IPS-15b (cell line): Measurements from ENCODE around the gene NIT2.
A peak's percentile ranks its signal among the peaks of the same experiment; 100 is the strongest.

Experiments used
- H3K27me3 ChIP-seq: one replicate; pipeline ENCODE4 v1.6.1; 2013; ENCODE audit warnings: low read length; ENCODE audit not compliant: control insufficient read depth, insufficient read depth
- H3K36me3 ChIP-seq: one replicate; pipeline ENCODE4 v1.6.1; 2013; ENCODE audit warnings: low read length; ENCODE audit not compliant: control insufficient read depth, insufficient read depth
- H3K4me1 ChIP-seq: one replicate; pipeline ENCODE4 v1.6.1; 2013; ENCODE audit warnings: mild to moderate bottlenecking, low read length; ENCODE audit not compliant: control insufficient read depth, insufficient read depth
- H3K4me3 ChIP-seq: one replicate; pipeline ENCODE4 v1.5.1; 2013; ENCODE audit warnings: low read depth, low read length
- H3K9ac ChIP-seq: one replicate; pipeline ENCODE4 v1.6.1; 2013; ENCODE audit warnings: low read depth, mild to moderate bottlenecking, low read length
- H3K9me3 ChIP-seq: one replicate; pipeline ENCODE4 v1.6.1; 2013; ENCODE audit warnings: mild to moderate bottlenecking, low read length; ENCODE audit not compliant: control insufficient read depth, insufficient read depth

The NIT2 gene, protein sequence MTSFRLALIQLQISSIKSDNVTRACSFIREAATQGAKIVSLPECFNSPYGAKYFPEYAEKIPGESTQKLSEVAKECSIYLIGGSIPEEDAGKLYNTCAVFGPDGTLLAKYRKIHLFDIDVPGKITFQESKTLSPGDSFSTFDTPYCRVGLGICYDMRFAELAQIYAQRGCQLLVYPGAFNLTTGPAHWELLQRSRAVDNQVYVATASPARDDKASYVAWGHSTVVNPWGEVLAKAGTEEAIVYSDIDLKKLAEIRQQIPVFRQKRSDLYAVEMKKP

DNA sequence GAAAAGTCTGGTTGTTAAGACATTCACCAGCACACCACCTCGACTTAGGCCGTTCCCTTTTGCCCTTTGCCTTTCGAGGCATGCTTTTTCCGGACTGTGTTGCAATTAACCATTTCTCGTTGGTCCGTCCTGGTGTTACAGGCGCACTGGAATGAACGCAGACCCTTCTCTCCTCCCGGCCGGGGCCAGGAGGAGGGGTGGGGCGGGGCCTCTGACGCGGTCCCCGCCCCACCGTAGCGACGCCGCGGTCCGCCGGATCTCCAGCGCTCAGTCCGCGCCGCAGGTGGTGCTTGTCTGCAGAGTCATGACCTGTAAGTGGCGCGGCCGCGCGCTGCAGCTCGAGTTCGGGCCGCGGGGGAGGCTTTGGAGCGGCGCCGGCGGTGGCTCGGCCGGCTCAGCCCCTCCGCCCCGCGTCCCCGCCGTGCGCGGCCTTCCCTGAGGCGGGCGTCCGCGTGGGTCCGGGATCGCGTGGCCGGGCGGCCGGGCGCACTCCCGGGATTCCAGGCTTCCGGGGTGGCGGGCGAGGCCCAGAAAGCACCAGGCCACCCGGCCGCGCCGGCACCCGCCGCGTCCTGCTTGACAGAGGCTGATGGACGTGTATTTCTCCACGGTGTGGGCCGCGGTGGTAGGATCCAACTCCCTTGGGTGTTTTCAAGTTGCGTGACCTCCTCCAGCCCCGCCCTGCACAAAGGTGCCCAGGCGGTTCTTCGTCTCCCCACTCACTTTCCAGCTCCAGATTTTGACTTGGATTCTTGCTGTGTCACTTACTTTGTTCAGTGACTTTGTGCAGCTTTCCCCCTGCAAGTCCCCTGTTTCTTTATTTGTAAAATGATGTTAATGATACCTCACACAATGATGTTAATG lies at the start of gene NIT2:
NIT2 (plus strand) TSS at position 270 of the 864 bp plus-strand sequence; CDS start at position 305, 35 bp downstream.
- Histone ChIP-seq H3K4me1 (no peaks in the 10 kb centered on the region), H3K36me3 (peaks cover 1% of the 10 kb centered on the region), H3K9me3 (no peaks in the 10 kb centered on the region), H3K27me3 (peaks cover 2% of the 10 kb centered on the region), H3K9ac (peak within 1 kb of the TSS; percentile 74), H3K4me3 (peak within 1 kb of the TSS; percentile 57)

DNA sequence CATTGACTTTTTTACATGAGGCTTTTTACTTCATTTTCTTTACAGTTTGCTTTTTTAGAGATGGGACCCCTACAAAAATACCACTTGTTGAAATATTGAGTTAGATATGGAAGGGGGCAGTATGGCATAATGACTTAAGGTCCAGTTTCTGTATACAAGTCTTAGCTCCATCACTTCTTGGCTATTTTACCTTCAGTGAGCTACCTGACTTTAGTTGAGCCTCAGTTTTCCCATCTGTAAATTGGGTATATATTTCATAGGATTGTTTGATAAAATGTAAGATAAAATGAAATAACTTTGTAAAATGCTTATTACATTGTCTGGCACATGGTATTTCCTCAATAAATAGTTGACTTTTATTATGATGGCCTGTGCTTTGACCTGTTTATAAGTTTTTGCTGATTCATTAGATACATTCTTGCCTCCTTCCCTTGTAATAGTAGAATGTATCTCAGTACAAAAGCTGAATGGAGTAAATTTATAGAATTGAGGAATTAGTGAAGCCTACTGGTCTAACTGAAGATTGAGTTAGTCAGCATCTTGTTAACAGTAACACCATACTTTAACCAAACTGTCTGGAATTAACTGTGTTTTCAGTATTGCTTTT lies 46.2 kb upstream of the NIT2 start:
- no peak overlapping the region for H3K9ac ChIP-seq

GRCh38 chr3:100289339-100289738 lies 45.2 kb upstream of the NIT2 start:
- H3K27me3 ChIP-seq = no peaks in the 10 kb centered on the region
- no peaks in the 10 kb centered on the region for H3K9me3 ChIP-seq
- H3K9ac ChIP-seq = no peak overlapping the region
- peaks cover 21% of the 10 kb centered on the region for H3K36me3 ChIP-seq
- H3K4me1 ChIP-seq = no peaks in the 10 kb centered on the region
- no peak overlapping the region for H3K4me3 ChIP-seq

More for the DNA sequence above, 46.2 kb upstream of the NIT2 start:
- no peaks in the 10 kb centered on the region for H3K4me1 ChIP-seq
- H3K36me3 ChIP-seq = peaks cover 22% of the 10 kb centered on the region
- H3K4me3 ChIP-seq = no peak overlapping the region
- H3K9me3 ChIP-seq = no peaks in the 10 kb centered on the region
- H3K27me3 ChIP-seq = no peaks in the 10 kb centered on the region

- Histone ChIP-seq H3K36me3 (no peaks in the 10 kb centered on the region), H3K4me1 (no peaks in the 10 kb centered on the region), H3K27me3 (no peaks in the 10 kb centered on the region), H3K9ac (no peak overlapping the region), H3K9me3 (no peaks in the 10 kb centered on the region), H3K4me3 (no peak overlapping the region)
These were observed 39.5 kb upstream of the NIT2 start for GRCh38 chr3:100295089-100295488.

DNA sequence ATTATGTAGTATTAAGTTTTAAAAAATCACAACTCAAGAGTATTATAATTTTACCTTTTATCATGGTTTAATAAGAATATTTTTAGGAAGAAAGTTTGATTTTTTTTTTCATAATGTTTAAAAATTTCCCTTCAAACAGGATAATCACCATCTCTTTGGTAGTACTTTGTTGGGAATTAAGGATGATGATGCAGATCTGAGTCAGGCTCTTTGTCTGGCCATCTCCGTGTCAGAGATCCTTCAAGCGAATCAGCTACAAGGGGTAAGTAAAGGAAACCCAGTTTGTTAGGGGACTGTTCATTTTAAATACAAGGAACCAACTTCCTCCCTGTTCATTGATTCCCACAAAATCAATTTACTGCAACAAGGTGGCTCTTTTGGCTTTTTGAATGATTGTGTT lies 36.8 kb upstream of the NIT2 start:
- Histone ChIP-seq H3K9ac (no peak overlapping the region), H3K4me3 (no peak overlapping the region), H3K4me1 (no peaks in the 10 kb centered on the region), H3K36me3 (peaks cover 3% of the 10 kb centered on the region), H3K9me3 (no peaks in the 10 kb centered on the region), H3K27me3 (no peaks in the 10 kb centered on the region)

DNA sequence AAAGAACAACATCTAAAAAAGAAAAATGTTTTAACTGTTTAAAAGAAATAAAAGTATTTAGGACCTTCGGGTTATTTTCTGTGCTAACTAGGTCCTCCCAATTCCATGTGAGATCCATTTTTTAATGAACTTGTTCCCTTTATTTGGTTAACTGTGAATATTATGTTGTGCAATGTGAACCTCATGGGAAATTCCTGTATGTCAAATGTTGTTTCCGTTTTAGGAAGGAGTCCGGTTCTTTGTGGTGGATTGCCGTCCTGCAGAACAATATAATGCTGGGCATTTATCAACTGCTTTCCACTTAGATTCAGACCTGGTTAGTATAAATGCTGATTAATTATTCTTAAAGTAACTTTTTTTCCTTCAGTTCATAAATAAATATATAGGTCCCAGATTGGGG lies 35.5 kb upstream of the NIT2 start:
- H3K9me3 ChIP-seq = no peaks in the 10 kb centered on the region
- peaks cover 5% of the 10 kb centered on the region for H3K36me3 ChIP-seq
- no peaks in the 10 kb centered on the region for H3K4me1 ChIP-seq
- H3K9ac ChIP-seq = no peak overlapping the region
- no peak overlapping the region for H3K4me3 ChIP-seq
- no peaks in the 10 kb centered on the region for H3K27me3 ChIP-seq

DNA sequence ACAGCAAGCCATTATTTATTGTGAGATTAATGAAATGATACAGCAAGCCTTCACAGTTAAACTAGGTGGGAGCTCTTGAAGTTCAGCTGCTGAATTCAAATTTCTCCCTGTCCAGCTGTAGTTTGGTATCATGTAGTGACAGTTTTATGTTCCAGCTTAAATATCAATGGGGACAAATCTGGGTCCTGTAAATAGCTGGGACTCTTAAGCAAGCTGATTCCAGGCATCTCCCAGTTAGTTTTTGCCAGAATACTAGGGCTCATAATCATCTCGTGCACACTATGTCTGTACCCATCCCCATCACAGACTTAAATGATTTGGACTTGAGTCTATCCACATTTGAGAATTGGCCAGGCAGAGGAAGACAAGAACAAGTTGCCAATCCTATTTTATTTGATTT lies 27.9 kb upstream of the NIT2 start:
- H3K4me1 ChIP-seq = no peaks in the 10 kb centered on the region
- no peak overlapping the region for H3K9ac ChIP-seq
- peaks cover 9% of the 10 kb centered on the region for H3K36me3 ChIP-seq
- H3K27me3 ChIP-seq = no peaks in the 10 kb centered on the region
- no peaks in the 10 kb centered on the region for H3K9me3 ChIP-seq
- H3K4me3 ChIP-seq = no peak overlapping the region

DNA sequence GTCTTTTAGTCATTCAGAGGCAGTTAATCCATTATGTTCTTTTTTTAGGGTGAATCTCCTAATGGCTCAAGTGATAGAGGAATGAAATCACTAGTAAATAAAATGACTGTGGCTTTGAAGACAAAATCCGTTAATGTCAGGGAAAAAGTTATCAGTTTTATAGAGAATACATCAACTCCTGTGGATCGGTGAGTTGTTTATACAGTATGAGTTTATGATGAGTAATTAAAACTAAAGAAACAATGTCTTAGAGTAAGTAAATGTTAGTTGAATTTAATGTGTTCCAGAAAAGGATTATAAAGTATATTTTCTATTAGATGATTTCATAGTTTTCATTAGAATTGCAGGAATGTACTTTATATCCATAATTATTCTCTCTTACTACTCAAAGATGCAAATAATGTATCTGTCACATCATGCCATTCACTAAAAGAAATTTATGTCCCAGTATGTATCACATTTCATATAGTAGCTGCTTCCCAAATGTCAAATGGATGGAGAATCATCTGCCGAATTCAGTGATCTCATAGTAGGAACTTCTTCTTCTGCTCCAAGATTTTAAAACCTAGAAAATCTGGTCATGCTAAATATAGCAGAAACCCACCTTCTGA lies 24.1 kb upstream of the NIT2 start:
- Histone ChIP-seq H3K9ac (no peak overlapping the region), H3K36me3 (peaks cover 4% of the 10 kb centered on the region), H3K4me3 (no peak overlapping the region), H3K4me1 (no peaks in the 10 kb centered on the region), H3K9me3 (no peaks in the 10 kb centered on the region), H3K27me3 (no peaks in the 10 kb centered on the region)

- Histone ChIP-seq H3K4me1 (no peaks in the 10 kb centered on the region), H3K36me3 (peaks cover 4% of the 10 kb centered on the region), H3K9ac (no peak overlapping the region), H3K27me3 (no peaks in the 10 kb centered on the region), H3K9me3 (no peaks in the 10 kb centered on the region), H3K4me3 (no peak overlapping the region)
These were observed 23.5 kb upstream of the NIT2 start for GRCh38 chr3:100311011-100311410.

DNA sequence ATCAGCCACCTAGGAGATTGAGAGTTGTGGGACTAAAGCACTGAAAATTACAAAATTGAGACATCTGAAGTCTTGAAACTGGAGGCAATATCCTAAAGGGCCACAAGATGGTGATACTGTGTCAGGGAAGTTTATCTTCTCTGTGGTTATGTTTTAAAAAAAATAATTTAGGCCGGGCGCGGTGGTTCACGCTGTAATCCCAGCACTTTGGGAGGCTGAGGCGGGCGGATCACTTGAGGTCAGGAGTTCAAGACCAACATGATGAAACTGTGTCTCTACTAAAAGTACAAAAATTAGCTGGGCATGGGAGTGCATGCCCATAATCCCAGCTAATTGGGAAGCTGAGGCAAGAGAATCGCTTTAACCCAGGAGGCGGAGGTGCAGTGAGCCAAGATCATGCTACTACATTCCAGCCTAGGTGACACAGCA lies 17.9 kb upstream of the NIT2 start:
- no peak overlapping the region for H3K9ac ChIP-seq
- no peak overlapping the region for H3K4me3 ChIP-seq
- no peaks in the 10 kb centered on the region for H3K27me3 ChIP-seq
- no peaks in the 10 kb centered on the region for H3K4me1 ChIP-seq
- peaks cover 3% of the 10 kb centered on the region for H3K36me3 ChIP-seq
- H3K9me3 ChIP-seq = no peaks in the 10 kb centered on the region

DNA sequence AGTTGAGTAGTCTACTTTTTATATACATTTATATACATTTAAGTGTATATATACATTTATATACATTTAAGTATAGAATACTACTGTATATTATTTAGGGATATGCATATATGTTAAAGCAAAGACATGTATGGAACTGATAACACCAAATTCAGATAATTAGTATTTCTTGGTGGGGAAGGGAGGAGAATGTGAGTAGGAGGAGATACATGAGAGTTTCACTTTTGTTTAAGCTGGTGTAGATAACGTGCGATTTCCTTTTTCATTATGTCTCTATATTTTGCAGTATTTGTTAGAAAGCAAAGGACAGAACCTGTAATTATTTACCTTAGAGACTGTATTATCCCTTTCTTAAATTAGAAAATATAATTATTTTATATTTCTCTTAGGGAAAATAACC lies 16.6 kb upstream of the NIT2 start:
- H3K4me3 ChIP-seq = no peak overlapping the region
- no peaks in the 10 kb centered on the region for H3K4me1 ChIP-seq
- no peaks in the 10 kb centered on the region for H3K27me3 ChIP-seq
- H3K9me3 ChIP-seq = no peaks in the 10 kb centered on the region
- H3K36me3 ChIP-seq = peaks cover 3% of the 10 kb centered on the region
- no peak overlapping the region for H3K9ac ChIP-seq
